GM12873 (cell line): ENCODE results near the gene DNAJB11.
A peak's percentile ranks its signal among the peaks of the same experiment; 100 is the strongest.

Experiments used
- TF ChIP-seq, protein P1 (sequence below): IDR thresholded peaks from 2 replicates; pipeline ENCODE4 v1.5.1; 2012; ENCODE audit warnings: low read depth, mild to moderate bottlenecking, moderate library complexity, low read length, control low read depth; ENCODE audit not compliant: insufficient read depth; ENCODE audit errors: missing control alignments

DNAJB11 gene

GRCh38 chr3:186612065-186612464 is 41.5 kb downstream of the DNAJB11 start:
- TF ChIP-seq, protein P1, sequence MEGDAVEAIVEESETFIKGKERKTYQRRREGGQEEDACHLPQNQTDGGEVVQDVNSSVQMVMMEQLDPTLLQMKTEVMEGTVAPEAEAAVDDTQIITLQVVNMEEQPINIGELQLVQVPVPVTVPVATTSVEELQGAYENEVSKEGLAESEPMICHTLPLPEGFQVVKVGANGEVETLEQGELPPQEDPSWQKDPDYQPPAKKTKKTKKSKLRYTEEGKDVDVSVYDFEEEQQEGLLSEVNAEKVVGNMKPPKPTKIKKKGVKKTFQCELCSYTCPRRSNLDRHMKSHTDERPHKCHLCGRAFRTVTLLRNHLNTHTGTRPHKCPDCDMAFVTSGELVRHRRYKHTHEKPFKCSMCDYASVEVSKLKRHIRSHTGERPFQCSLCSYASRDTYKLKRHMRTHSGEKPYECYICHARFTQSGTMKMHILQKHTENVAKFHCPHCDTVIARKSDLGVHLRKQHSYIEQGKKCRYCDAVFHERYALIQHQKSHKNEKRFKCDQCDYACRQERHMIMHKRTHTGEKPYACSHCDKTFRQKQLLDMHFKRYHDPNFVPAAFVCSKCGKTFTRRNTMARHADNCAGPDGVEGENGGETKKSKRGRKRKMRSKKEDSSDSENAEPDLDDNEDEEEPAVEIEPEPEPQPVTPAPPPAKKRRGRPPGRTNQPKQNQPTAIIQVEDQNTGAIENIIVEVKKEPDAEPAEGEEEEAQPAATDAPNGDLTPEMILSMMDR, result no peak

GRCh38 chr3:186612721-186613636 is 42.5 kb downstream of the DNAJB11 start, which contains the start of gene AHSG:
TSS of gene AHSG (plus strand) at chr3:186613060. CDS start at chr3:186613142, 82 bp downstream.
- TF ChIP-seq, protein P1, result no peak

- TF ChIP-seq, protein P1, result no peak
These were observed 43.2 kb downstream of the DNAJB11 start for GRCh38 chr3:186613637-186614265.

- TF ChIP-seq, protein P1, result no peak
These were observed 43.7 kb downstream of the DNAJB11 start for GRCh38 chr3:186614266-186614596.

GRCh38 chr3:186614597-186615483 is 44.3 kb downstream of the DNAJB11 start:
- TF ChIP-seq, protein P1, result peak; percentile 97

DNA sequence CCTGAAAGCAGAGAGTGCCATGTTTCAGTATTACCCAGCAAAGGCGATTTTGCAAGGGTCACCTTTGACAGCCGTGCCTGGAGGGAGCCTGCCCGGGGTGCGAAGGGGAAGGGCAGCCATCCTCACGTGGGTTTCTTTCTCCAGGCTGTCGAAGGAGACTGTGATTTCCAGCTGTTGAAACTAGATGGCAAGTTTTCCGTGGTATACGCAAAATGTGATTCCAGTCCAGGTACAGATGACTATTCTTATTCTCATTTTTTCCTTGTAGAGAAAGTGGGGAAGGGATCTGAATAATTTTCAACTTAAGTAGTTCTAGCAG is 45.7 kb downstream of the DNAJB11 start:
- TF ChIP-seq, protein P1, result no peak
